GM12878 (cell line): ENCODE data around the gene CCDC197. TPM values are rescaled to one million over a fixed set of nuclear protein-coding genes. Genes with fewer than 3 reads are reported as not detected.

Source experiments
- ATAC-seq: fragments of 200-7000 bp; cut with Tn5 transposase; 3 replicates; pipeline ENCODE4 v1.9.1; 2020; ENCODE audit warnings: mild to moderate bottlenecking, moderate library complexity
- BruUV-seq: library from RNA; stranded (reverse); fragments of 400-500 nt; replicated peaks from 2 replicates; lab custom pipeline; 2021; lab: Mats Ljungman, UMichigan
- CTCF ChIA-PET: fragments of 300-600 bp; sonication (Branson Sonifier 250); formaldehyde crosslinking; extraction: SDS; loops from one replicate; lab custom pipeline; 2021; ENCODE audit warnings: inconsistent platforms; lab: Yijun Ruan, JAX
- POLR2A ChIA-PET: fragments of 350-600 bp; formaldehyde crosslinking; extraction: SDS; loops from one replicate; lab custom pipeline; 2021; ENCODE audit warnings: inconsistent platforms; lab: Charles Lee
- RAD21 ChIA-PET: fragments of 300-600 bp; sonication (Branson Sonifier 250); formaldehyde crosslinking; loops from one replicate; lab custom pipeline; 2023; ENCODE audit warnings: antibody characterized with exemption; ENCODE audit not compliant: unreplicated experiment; lab: Charles Lee
- SMC1A ChIA-PET: fragments of 300-600 bp; sonication (Branson Sonifier 250); formaldehyde crosslinking; loops from one replicate; lab custom pipeline; 2023; ENCODE audit not compliant: unreplicated experiment, uncharacterized antibody; lab: Charles Lee
- DNase-seq: peaks from one replicate; pipeline ENCODE4 v3.0.0-alpha.2; 2011; ENCODE audit warnings: low read depth, low spot score
- FAIRE-seq: peaks from 3 replicates; lab custom pipeline; 2011; peaks lifted over from hg19 to GRCh38; lab: Jason Lieb, UNC
- H2AFZ ChIP-seq: 2 replicates; pipeline ENCODE4 v1.6.0; 2011; ENCODE audit warnings: low read depth, low read length, control low read depth; ENCODE audit not compliant: control insufficient read depth
- H3K27ac ChIP-seq: 2 replicates; pipeline ENCODE4 v1.5.1; 2011; ENCODE audit warnings: control low read depth; ENCODE audit not compliant: control insufficient read depth, insufficient read depth
- H3K27me3 ChIP-seq, 2 experiments: replicated peaks in 1 of 2; 2 replicates each; pipeline versions ENCODE4 v1.6.0 to v1.6.1; 2011; ENCODE audit warnings: low read length in 1 of 2; ENCODE audit not compliant: control insufficient read depth in 2 of 2, insufficient read depth in 2 of 2
- H3K36me3 ChIP-seq, 2 experiments: 2 replicates each; pipeline ENCODE4 v1.5.1; 2011; ENCODE audit warnings: low read length in 1 of 2; ENCODE audit not compliant: control insufficient read depth in 2 of 2, insufficient read depth in 2 of 2
- H3K4me1 ChIP-seq: 2 replicates; pipeline ENCODE4 v1.6.1; 2011; ENCODE audit warnings: mild to moderate bottlenecking, low read length, moderate library complexity, mixed read lengths; ENCODE audit not compliant: control insufficient read depth, insufficient read depth
- H3K4me2 ChIP-seq: 2 replicates; pipeline ENCODE4 v1.6.0; 2011; ENCODE audit warnings: control low read depth; ENCODE audit not compliant: control insufficient read depth, insufficient read depth
- H3K4me3 ChIP-seq: fragments of 200-600 bp; sonication (generic); 2 replicates; pipeline ENCODE4 v1.5.1; 2016
- H3K79me2 ChIP-seq: 2 replicates; pipeline ENCODE4 v1.6.0; 2011; ENCODE audit warnings: low read length; ENCODE audit not compliant: control insufficient read depth, insufficient read depth
- H3K9ac ChIP-seq: 2 replicates; pipeline ENCODE4 v1.8.0; 2011; ENCODE audit warnings: low read length, control low read depth, mixed read lengths; ENCODE audit not compliant: control insufficient read depth, insufficient read depth
- H3K9me3 ChIP-seq: replicated peaks from 3 replicates; pipeline ENCODE4 v1.5.1; 2011; ENCODE audit warnings: mild to moderate bottlenecking, low read length; ENCODE audit not compliant: control insufficient read depth, insufficient read depth
- H4K20me1 ChIP-seq: 2 replicates; pipeline ENCODE4 v1.6.0; 2011; ENCODE audit not compliant: control insufficient read depth, insufficient read depth
- BCL3 ChIP-seq: IDR thresholded peaks from 2 replicates; pipeline ENCODE4 v1.6.1; 2011; ENCODE audit warnings: borderline replicate concordance, low read depth, mild to moderate bottlenecking, moderate library complexity, low read length; ENCODE audit not compliant: insufficient read depth, poor library complexity, severe bottlenecking
- CBFB ChIP-seq: IDR thresholded peaks from 2 replicates; pipeline ENCODE4 v1.6.1; 2016; ENCODE audit warnings: antibody characterized with exemption, low read depth
- CHD4 ChIP-seq: fragments of 200-600 bp; sonication (generic); IDR thresholded peaks from 2 replicates; pipeline ENCODE4 v1.6.1; 2016; ENCODE audit warnings: mild to moderate bottlenecking
- FOS ChIP-seq: IDR thresholded peaks from 3 replicates; pipeline ENCODE4 v1.6.1; 2011; ENCODE audit warnings: borderline replicate concordance; ENCODE audit not compliant: insufficient read length; ENCODE audit errors: extremely low read depth
- MLLT1 ChIP-seq: fragments of 450-650 bp; IDR thresholded peaks from 2 replicates; pipeline ENCODE4 v1.6.1; 2016; ENCODE audit warnings: mild to moderate bottlenecking
- PAX8 ChIP-seq: fragments of 450-650 bp; IDR thresholded peaks from 2 replicates; pipeline ENCODE4 v1.6.1; 2017; ENCODE audit warnings: mild to moderate bottlenecking, moderate library complexity
- RB1 ChIP-seq: fragments of 450-650 bp; formaldehyde crosslinking; IDR thresholded peaks from 2 replicates; pipeline ENCODE4 v1.6.1; 2017; ENCODE audit warnings: mild to moderate bottlenecking, borderline replicate concordance
- REST ChIP-seq: IDR thresholded peaks from 2 replicates; pipeline ENCODE4 v1.6.1; 2012; ENCODE audit warnings: mild to moderate bottlenecking, low read depth, low read length
- SKIL ChIP-seq: fragments of 450-650 bp; IDR thresholded peaks from 2 replicates; pipeline ENCODE4 v1.6.1; 2017; ENCODE audit warnings: mild to moderate bottlenecking, low read depth, inconsistent platforms; ENCODE audit not compliant: poor library complexity, severe bottlenecking
- SPI1 ChIP-seq: IDR thresholded peaks from 2 replicates; pipeline ENCODE4 v1.6.1; 2011; ENCODE audit warnings: low read depth, mild to moderate bottlenecking, low read length, moderate library complexity, borderline replicate concordance; ENCODE audit not compliant: insufficient read depth
- ZBTB11 ChIP-seq: fragments of 450-650 bp; formaldehyde crosslinking; IDR thresholded peaks from 2 replicates; pipeline ENCODE4 v1.5.0; 2022; ENCODE audit warnings: mild to moderate bottlenecking, missing genetic modification characterization
- WGBS: methylation state at CpG from one replicate; pipeline ENCODE4 v1.1.6; 2016; ENCODE audit warnings: low lambda C conversion rate; ENCODE audit not compliant: insufficient replicate concordance, insufficient coverage; ENCODE audit errors: missing lambda C conversion rate; 5-methylcytosine and 5-hydroxymethylcytosine counted together
- in situ Hi-C: fragments of 300-500 bp; cut with MboI; formaldehyde crosslinking; loops from 9 replicates; pipeline ENCODE4 v1.14.3; 2018; ENCODE audit warnings: mixed read lengths
- intact Hi-C: fragments of 100-400 bp; cut with micrococcal nuclease; formaldehyde crosslinking; loops from one replicate; pipeline ENCODE4 v1.14.2; 2022; ENCODE audit not compliant: unreplicated experiment
- polyA plus RNA-seq, 11 experiments: library from polyadenylated mRNA; depleted of rRNA in 4 of 11; unstranded in 6 of 11; stranded (reverse) in 5 of 11; fragments of >200 nt; fragmentation: Nextera tagmentation in 4 of 11; fragmentation: Illumina TruSeq in 1 of 11; extraction: Ambion mirVana in 4 of 11; extraction: Trizol in 1 of 11; gene quantifications; 1 replicate in 1 of 11; 2 replicates in 10 of 11; pipeline versions ENCODE4 v1.2.1 to v1.2.3, GENCODE V29; 2011 to 2016; ENCODE audit warnings: inconsistent platforms in 2 of 11, missing spikeins in 2 of 11, low read depth in 1 of 11
- total RNA-seq, 4 experiments: library from RNA; depleted of rRNA in 3 of 4; stranded (reverse); fragments of >200 nt in 3 of 4; fragmentation: Illumina TruSeq in 1 of 4; extraction: Trizol in 1 of 4; gene quantifications; 2 replicates each; pipeline versions ENCODE4 v1.2.1 to v1.2.3, GENCODE V29; 2013 to 2021

The CCDC197 gene
- total and polyA plus RNA-seq, 10 of the 15 experiments (the other 5 are each of a cell fraction or from before 2014, with no cell fraction given): 0.12 TPM; not detected in 9

- no peak overlapping the region for H2AFZ ChIP-seq
- DNase-seq (no peak), ATAC-seq (no peak), FAIRE-seq (no peak)
- H3K9ac ChIP-seq: no peak overlapping the region
- H3K27ac ChIP-seq: no peak overlapping the region
- ChIA-PET RAD21 (no interaction called here), POLR2A (no interaction called here), CTCF (interaction anchor here (0.8 to 7.1 kb wide), 2 partner anchors 19 to 24 kb away, joined by 3 to 34 read pairs; no protein-coding TSS in a partner anchor), SMC1A (no interaction called here)
- no peaks in the 10 kb centered on the region for H3K27me3 ChIP-seq
- H3K4me1 ChIP-seq: peaks cover 26% of the 10 kb centered on the region
- H3K4me2 ChIP-seq: no peak overlapping the region
- in situ Hi-C loops: no loop called here
- H3K79me2 ChIP-seq: no peaks in the 10 kb centered on the region; the same call in 1 of the 2 replicates
- H4K20me1 ChIP-seq: peaks cover 2% of the 10 kb centered on the region; the same call in 1 of the 2 replicates
- H3K4me3 ChIP-seq: no peak overlapping the region
- intact Hi-C loops: no loop called here
- BruUV-seq: no TSS peak
- WGBS: 99% methylated on average over 7 of the region's 7 CpGs
- H3K36me3 ChIP-seq: peaks cover 51 to 56% of the 10 kb centered on the region in 2 experiments
- H3K9me3 ChIP-seq: no peaks in the 10 kb centered on the region
- TF ChIP-seq RB1 (no peak), FOS (no peak), CHD4 (no peak), ZBTB11 (no peak), PAX8 (no peak), CBFB (no peak), MLLT1 (no peak), REST (no peak), SKIL (no peak), BCL3 (no peak), SPI1 (no peak)
Measured at GRCh38 chr14:94054936-94055335, 57.8 kb downstream of the CCDC197 start.
